HEK293 (cell line): ENCODE results near the gene VEPH1.

Experiments
- BCL11A ChIP-seq: fragments of 450-650 bp; formaldehyde crosslinking; IDR thresholded peaks from 2 replicates; pipeline ENCODE4 v1.5.1; 2016; ENCODE audit warnings: low read depth, missing biosample characterization, missing genetic modification characterization
- BCL11B ChIP-seq: fragments of 450-650 bp; formaldehyde crosslinking; IDR thresholded peaks from 2 replicates; pipeline ENCODE4 v1.5.1; 2016; ENCODE audit warnings: low read depth, missing biosample characterization, missing genetic modification characterization
- GFI1B ChIP-seq: fragments of 450-650 bp; formaldehyde crosslinking; IDR thresholded peaks from 2 replicates; pipeline ENCODE4 v1.5.1; 2016; ENCODE audit warnings: missing biosample characterization, missing genetic modification characterization
- HOXD13 ChIP-seq: sonication (generic); formaldehyde crosslinking; IDR thresholded peaks from 2 replicates; pipeline ENCODE4 v1.8.0; 2022; ENCODE audit warnings: missing genetic modification reagents, borderline replicate concordance
- INSM2 ChIP-seq: fragments of 450-650 bp; formaldehyde crosslinking; IDR thresholded peaks from 2 replicates; pipeline ENCODE4 v1.5.1; 2016; ENCODE audit warnings: missing biosample characterization, missing genetic modification characterization
- OVOL3 ChIP-seq: fragments of 450-650 bp; formaldehyde crosslinking; IDR thresholded peaks from 2 replicates; pipeline ENCODE4 v1.5.1; 2016; ENCODE audit warnings: missing biosample characterization, missing genetic modification characterization
- REST ChIP-seq: fragments of 450-650 bp; formaldehyde crosslinking; IDR thresholded peaks from 2 replicates; pipeline ENCODE4 v1.5.1; 2016; ENCODE audit warnings: missing biosample characterization, missing genetic modification characterization
- SCRT1 ChIP-seq: fragments of 450-650 bp; formaldehyde crosslinking; IDR thresholded peaks from 2 replicates; pipeline ENCODE4 v1.5.1; 2016; ENCODE audit warnings: missing biosample characterization, missing genetic modification characterization, borderline replicate concordance
- SCRT2 ChIP-seq: fragments of 450-650 bp; formaldehyde crosslinking; IDR thresholded peaks from 2 replicates; pipeline ENCODE4 v1.5.1; 2016; ENCODE audit warnings: missing biosample characterization, missing genetic modification characterization
- SP2 ChIP-seq: fragments of 450-650 bp; formaldehyde crosslinking; IDR thresholded peaks from 2 replicates; pipeline ENCODE4 v1.5.1; 2016; ENCODE audit warnings: missing biosample characterization, missing genetic modification characterization
- SP3 ChIP-seq: fragments of 450-650 bp; formaldehyde crosslinking; IDR thresholded peaks from 2 replicates; pipeline ENCODE4 v1.5.1; 2016; ENCODE audit warnings: missing biosample characterization, missing genetic modification characterization
- TSHZ1 ChIP-seq: fragments of 450-650 bp; formaldehyde crosslinking; IDR thresholded peaks from 2 replicates; pipeline ENCODE4 v1.5.1; 2016; ENCODE audit warnings: missing biosample characterization, missing genetic modification characterization, borderline replicate concordance
- ZBTB1 ChIP-seq: fragments of 450-650 bp; formaldehyde crosslinking; IDR thresholded peaks from 2 replicates; pipeline ENCODE4 v1.5.1; 2016; ENCODE audit warnings: missing biosample characterization, missing genetic modification characterization
- ZBTB21 ChIP-seq: fragments of 450-650 bp; formaldehyde crosslinking; IDR thresholded peaks from 2 replicates; pipeline ENCODE4 v1.5.1; 2017; ENCODE audit warnings: missing biosample characterization, missing genetic modification characterization
- ZEB2 ChIP-seq: fragments of 450-650 bp; formaldehyde crosslinking; IDR thresholded peaks from 2 replicates; pipeline ENCODE4 v1.5.1; 2016; ENCODE audit warnings: missing biosample characterization, missing genetic modification characterization
- ZFHX2 ChIP-seq: fragments of 450-650 bp; formaldehyde crosslinking; conservative IDR thresholded peaks from 2 replicates; pipeline ENCODE4 v1.5.1; 2016; ENCODE audit warnings: missing biosample characterization, missing genetic modification characterization
- ZNF138 ChIP-seq: fragments of 450-650 bp; formaldehyde crosslinking; IDR thresholded peaks from 2 replicates; pipeline ENCODE4 v1.5.1; 2016; ENCODE audit warnings: missing biosample characterization, missing genetic modification characterization, borderline replicate concordance
- ZNF324 ChIP-seq: fragments of 450-650 bp; formaldehyde crosslinking; IDR thresholded peaks from 2 replicates; pipeline ENCODE4 v1.5.1; 2016; ENCODE audit warnings: missing biosample characterization, missing genetic modification characterization
- ZNF37A ChIP-seq: fragments of 450-650 bp; IDR thresholded peaks from 2 replicates; pipeline ENCODE4 v1.5.1; 2018; ENCODE audit warnings: missing biosample characterization, missing genetic modification characterization
- ZNF391 ChIP-seq: fragments of 450-650 bp; formaldehyde crosslinking; IDR thresholded peaks from 2 replicates; pipeline ENCODE4 v1.5.1; 2016; ENCODE audit warnings: low read depth, missing biosample characterization, missing genetic modification characterization, borderline replicate concordance
- ZNF398 ChIP-seq: fragments of 450-650 bp; formaldehyde crosslinking; IDR thresholded peaks from 2 replicates; pipeline ENCODE4 v1.5.1; 2017; ENCODE audit warnings: missing biosample characterization, missing genetic modification characterization
- ZNF488 ChIP-seq: fragments of 450-650 bp; formaldehyde crosslinking; IDR thresholded peaks from 2 replicates; pipeline ENCODE4 v1.5.1; 2016; ENCODE audit warnings: missing biosample characterization, missing genetic modification characterization
- ZNF629 ChIP-seq: fragments of 450-650 bp; formaldehyde crosslinking; IDR thresholded peaks from 2 replicates; pipeline ENCODE4 v1.5.1; 2017; ENCODE audit warnings: missing biosample characterization, missing genetic modification characterization
- ZNF707 ChIP-seq: fragments of 450-650 bp; formaldehyde crosslinking; IDR thresholded peaks from 2 replicates; pipeline ENCODE4 v1.5.1; 2016; ENCODE audit warnings: missing biosample characterization, missing genetic modification characterization
- ZSCAN5A ChIP-seq: fragments of 450-650 bp; formaldehyde crosslinking; IDR thresholded peaks from 2 replicates; pipeline ENCODE4 v1.5.1; 2016; ENCODE audit warnings: missing biosample characterization, missing genetic modification characterization
- ZXDB ChIP-seq: fragments of 450-650 bp; formaldehyde crosslinking; IDR thresholded peaks from 2 replicates; pipeline ENCODE4 v1.5.1; 2016; ENCODE audit warnings: missing biosample characterization, missing genetic modification characterization

VEPH1 gene

GRCh38 chr3:157477441-157477840, 25.8 kb downstream of the VEPH1 start (continued):
- no peak for TF ChIP-seq ZNF707 (tag by site-specific recombination)
- TF ChIP-seq ZNF488 (tag by site-specific recombination): peak; percentile 72
- TF ChIP-seq SCRT1 (tag by site-specific recombination): no peak
- TF ChIP-seq INSM2 (tag by site-specific recombination): peak; percentile 98
- no peak for TF ChIP-seq BCL11B (tag by site-specific recombination)
- peak; percentile 98 for TF ChIP-seq ZEB2 (tag by site-specific recombination)
- 0 out of 2 replicates have a peak, but pooled peaks have one; percentile 58 for TF ChIP-seq ZBTB1
- TF ChIP-seq ZNF629 (tag by site-specific recombination): peak; percentile 96
- TF ChIP-seq ZXDB: peak; percentile 67; the same call in 1 of the 2 replicates
- peak; percentile 53; the same call in 1 of the 2 replicates for TF ChIP-seq ZNF391 (tag by site-specific recombination)
- TF ChIP-seq BCL11A (tag by site-specific recombination): 0 out of 2 replicates have a peak, but pooled peaks have one; percentile 26
- no peak for TF ChIP-seq HOXD13 (CRISPR knock-in tag)
- no peak for TF ChIP-seq ZNF138 (tag by site-specific recombination)
- no peak for TF ChIP-seq REST (tag by site-specific recombination)
- TF ChIP-seq ZBTB21 (tag by site-specific recombination): peak; percentile 88
- peak; percentile 62; the same call in 1 of the 2 replicates for TF ChIP-seq OVOL3 (tag by site-specific recombination)
- TF ChIP-seq SCRT2 (tag by site-specific recombination): 0 out of 2 replicates have a peak, but pooled peaks have one; percentile 45
- TF ChIP-seq ZNF37A: no peak
- no peak for TF ChIP-seq ZSCAN5A (tag by site-specific recombination)
- TF ChIP-seq GFI1B (tag by site-specific recombination): 0 out of 2 replicates have a peak, but pooled peaks have one; percentile 8
- TF ChIP-seq SP2 (tag by site-specific recombination): peak; percentile 26; the same call in 1 of the 2 replicates
- TF ChIP-seq TSHZ1: peak; percentile 69
- peak; percentile 71 for TF ChIP-seq ZNF398 (tag by site-specific recombination)
- peak; percentile 50; the same call in 1 of the 2 replicates for TF ChIP-seq SP3 (tag by site-specific recombination)
- peak; percentile 68; the same call in 1 of the 2 replicates for TF ChIP-seq ZNF324 (tag by site-specific recombination)
- TF ChIP-seq ZFHX2 (tag by site-specific recombination): no peak
